HL-60 (cell line): ENCODE measurements around the gene CTSH.

Experiments used
- DNase-seq, 2 experiments: peaks; one replicate each; pipeline ENCODE4 v3.0.0-alpha.2; 2010 to 2020; ENCODE audit warnings: low read depth in 1 of 2, low spot score in 1 of 2
- H3K27ac ChIP-seq: fragments of 250-450 bp; sonication (Bioruptor Pico); replicated peaks from 2 replicates; pipeline ENCODE4 v1.5.1; 2020; ENCODE audit warnings: mild to moderate bottlenecking, moderate library complexity
- H3K27me3 ChIP-seq: fragments of 250-450 bp; sonication (Bioruptor Pico); 2 replicates; pipeline ENCODE4 v1.5.1; 2021; ENCODE audit warnings: mild to moderate bottlenecking, moderate library complexity; ENCODE audit not compliant: insufficient read depth, poor library complexity, severe bottlenecking
- H3K4me3 ChIP-seq: replicated peaks from 2 replicates; pipeline ENCODE4 v1.5.1; 2011; ENCODE audit warnings: mild to moderate bottlenecking, control low read depth, low read length; ENCODE audit not compliant: insufficient read depth
- GABPA ChIP-seq: IDR thresholded peaks from 2 replicates; pipeline ENCODE4 v1.6.1; 2012; ENCODE audit warnings: low read depth
- POLR2AphosphoS5 ChIP-seq: IDR thresholded peaks from 2 replicates; pipeline ENCODE4 v1.6.1; 2012; ENCODE audit warnings: low read depth
- SPI1 ChIP-seq: IDR thresholded peaks from 2 replicates; pipeline ENCODE4 v1.6.1; 2012; ENCODE audit warnings: low read depth, mild to moderate bottlenecking, borderline replicate concordance
- TF ChIP-seq, protein P1 (sequence below): IDR thresholded peaks from 2 replicates; pipeline ENCODE4 v1.6.1; 2012; ENCODE audit warnings: low read depth; ENCODE audit not compliant: insufficient replicate concordance
- TF ChIP-seq, protein P2 (sequence below): IDR thresholded peaks from one replicate; pipeline ENCODE4 v1.5.1; 2011; ENCODE audit warnings: low read length, control low read depth, inconsistent platforms; ENCODE audit not compliant: insufficient read depth

Gene CTSH

DNA sequence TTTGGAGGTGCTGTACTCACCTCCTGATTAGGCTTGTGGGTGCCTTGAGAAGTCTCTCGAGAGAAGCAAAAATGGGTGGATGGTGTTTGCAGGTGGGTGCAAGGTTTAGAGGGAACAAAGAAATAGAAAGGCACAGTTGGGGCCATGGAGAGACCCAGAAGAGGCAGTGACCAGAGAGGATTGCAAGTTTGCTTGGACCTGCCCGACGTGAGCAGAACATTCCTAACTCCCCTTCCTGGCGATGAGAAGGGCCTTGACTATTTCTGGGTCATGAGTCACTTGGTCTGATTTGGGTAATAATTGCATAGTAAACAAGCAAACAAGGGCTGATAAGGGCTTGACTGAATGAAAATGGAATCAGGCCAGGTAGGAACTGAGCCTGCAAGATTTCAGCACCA lies 7.0 kb upstream of the CTSH start:
- no peak for DNase-seq
- TF ChIP-seq GABPA (no peak), SPI1 (no peak), POLR2AphosphoS5 (no peak)
- TF ChIP-seq, protein P1, sequence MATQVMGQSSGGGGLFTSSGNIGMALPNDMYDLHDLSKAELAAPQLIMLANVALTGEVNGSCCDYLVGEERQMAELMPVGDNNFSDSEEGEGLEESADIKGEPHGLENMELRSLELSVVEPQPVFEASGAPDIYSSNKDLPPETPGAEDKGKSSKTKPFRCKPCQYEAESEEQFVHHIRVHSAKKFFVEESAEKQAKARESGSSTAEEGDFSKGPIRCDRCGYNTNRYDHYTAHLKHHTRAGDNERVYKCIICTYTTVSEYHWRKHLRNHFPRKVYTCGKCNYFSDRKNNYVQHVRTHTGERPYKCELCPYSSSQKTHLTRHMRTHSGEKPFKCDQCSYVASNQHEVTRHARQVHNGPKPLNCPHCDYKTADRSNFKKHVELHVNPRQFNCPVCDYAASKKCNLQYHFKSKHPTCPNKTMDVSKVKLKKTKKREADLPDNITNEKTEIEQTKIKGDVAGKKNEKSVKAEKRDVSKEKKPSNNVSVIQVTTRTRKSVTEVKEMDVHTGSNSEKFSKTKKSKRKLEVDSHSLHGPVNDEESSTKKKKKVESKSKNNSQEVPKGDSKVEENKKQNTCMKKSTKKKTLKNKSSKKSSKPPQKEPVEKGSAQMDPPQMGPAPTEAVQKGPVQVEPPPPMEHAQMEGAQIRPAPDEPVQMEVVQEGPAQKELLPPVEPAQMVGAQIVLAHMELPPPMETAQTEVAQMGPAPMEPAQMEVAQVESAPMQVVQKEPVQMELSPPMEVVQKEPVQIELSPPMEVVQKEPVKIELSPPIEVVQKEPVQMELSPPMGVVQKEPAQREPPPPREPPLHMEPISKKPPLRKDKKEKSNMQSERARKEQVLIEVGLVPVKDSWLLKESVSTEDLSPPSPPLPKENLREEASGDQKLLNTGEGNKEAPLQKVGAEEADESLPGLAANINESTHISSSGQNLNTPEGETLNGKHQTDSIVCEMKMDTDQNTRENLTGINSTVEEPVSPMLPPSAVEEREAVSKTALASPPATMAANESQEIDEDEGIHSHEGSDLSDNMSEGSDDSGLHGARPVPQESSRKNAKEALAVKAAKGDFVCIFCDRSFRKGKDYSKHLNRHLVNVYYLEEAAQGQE: no peak
- TF ChIP-seq, protein P2, sequence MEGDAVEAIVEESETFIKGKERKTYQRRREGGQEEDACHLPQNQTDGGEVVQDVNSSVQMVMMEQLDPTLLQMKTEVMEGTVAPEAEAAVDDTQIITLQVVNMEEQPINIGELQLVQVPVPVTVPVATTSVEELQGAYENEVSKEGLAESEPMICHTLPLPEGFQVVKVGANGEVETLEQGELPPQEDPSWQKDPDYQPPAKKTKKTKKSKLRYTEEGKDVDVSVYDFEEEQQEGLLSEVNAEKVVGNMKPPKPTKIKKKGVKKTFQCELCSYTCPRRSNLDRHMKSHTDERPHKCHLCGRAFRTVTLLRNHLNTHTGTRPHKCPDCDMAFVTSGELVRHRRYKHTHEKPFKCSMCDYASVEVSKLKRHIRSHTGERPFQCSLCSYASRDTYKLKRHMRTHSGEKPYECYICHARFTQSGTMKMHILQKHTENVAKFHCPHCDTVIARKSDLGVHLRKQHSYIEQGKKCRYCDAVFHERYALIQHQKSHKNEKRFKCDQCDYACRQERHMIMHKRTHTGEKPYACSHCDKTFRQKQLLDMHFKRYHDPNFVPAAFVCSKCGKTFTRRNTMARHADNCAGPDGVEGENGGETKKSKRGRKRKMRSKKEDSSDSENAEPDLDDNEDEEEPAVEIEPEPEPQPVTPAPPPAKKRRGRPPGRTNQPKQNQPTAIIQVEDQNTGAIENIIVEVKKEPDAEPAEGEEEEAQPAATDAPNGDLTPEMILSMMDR: no peak
- H3K4me3 ChIP-seq: no peak overlapping the region
- H3K27me3 ChIP-seq: no peaks in the 10 kb centered on the region
- no peak overlapping the region for H3K27ac ChIP-seq

DNA sequence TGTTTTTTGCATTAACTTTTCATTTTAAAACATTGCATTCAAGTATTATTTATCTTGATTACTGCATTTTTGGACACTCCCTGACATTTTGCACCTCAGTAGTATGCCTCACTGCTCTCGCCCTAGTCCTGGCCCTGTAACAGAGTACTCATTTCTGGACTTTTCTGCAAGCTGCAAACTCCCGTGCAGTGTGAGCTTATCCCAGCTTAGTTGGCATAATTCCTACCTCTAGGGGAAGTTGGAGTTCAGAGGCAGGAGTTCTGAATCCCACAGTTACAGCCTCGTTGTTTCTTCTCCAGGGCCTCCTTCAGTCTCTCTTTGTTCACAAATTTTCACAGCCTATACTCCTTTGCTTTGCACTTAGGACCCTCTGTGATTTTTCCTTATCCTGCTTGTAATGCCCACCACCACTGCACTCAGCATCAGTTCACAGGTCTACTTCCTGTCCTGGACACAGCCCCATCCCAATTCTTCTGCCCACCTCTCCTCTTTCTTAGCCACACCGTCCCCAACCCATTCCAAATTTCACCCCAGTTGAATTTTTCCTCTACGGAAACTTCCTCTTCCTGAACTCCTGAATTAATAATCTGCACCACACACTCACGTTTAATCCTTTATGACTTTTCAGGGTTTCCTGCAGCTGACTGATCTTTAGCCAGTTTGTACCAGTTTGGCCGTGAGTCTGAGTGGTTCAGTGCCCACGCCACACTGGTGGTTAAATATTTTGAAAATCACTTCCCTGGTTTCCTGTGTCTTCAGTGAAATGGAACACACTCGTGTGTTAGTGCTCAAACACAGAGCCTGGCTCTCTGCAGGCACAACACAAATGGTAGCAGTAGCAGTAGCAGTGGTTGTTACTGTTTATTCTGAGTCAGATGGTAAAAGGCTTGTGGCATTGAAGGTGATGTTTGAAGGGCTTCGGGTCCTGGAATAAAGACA lies 6.3 kb upstream of the CTSH start:
- DNase-seq: no peak
- H3K4me3 ChIP-seq: no peak overlapping the region
- no peak for TF ChIP-seq POLR2AphosphoS5
- TF ChIP-seq, protein P1: no peak
- TF ChIP-seq, protein P2: no peak
- TF ChIP-seq SPI1: no peak
- no peak for TF ChIP-seq GABPA
- no peak overlapping the region for H3K27ac ChIP-seq
- peaks cover 4% of the 10 kb centered on the region for H3K27me3 ChIP-seq

DNA sequence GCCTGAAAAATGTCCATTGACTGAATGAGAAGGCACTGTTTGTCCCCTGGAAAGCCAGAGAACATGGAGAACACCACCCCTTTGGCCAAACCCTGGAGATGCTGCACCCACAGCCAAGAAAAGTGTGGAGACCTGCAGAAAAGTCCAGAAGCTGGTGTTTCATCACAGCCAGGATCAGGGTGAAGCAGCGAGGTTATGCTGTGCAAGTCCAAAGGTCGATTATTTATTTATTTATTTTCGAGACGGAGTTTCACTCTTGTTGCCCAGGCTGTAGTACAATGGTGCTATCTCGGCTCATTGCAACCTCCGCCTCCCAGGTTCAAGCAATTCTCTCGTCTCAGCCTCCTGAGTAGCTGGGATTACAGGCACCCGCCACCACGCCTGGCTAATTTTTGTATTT lies 5.5 kb upstream of the CTSH start:
- TF ChIP-seq SPI1 (no peak), GABPA (no peak), POLR2AphosphoS5 (no peak)
- no peak for DNase-seq

DNA sequence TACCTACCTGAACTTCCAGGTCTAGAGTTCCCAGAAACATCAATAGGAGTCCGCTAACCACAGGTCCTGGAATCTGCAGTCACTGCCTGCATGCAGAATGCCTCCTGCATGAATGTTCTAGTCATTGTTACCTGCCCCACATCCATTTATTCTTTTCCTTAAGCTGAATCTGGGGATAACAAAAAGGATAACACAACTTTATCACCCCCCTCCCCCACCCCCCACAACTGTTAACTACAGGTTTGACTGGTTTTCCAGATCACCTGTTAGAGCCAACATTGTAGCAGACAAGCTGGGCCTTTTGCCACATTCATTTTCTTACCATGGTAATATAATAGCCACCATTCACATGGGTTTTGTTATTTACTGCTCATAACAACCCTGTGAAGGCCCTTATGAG lies 4.6 kb upstream of the CTSH start:
- Histone ChIP-seq H3K27ac (no peak overlapping the region), H3K27me3 (peaks cover 8% of the 10 kb centered on the region), H3K4me3 (no peak overlapping the region)
- no peak for DNase-seq
- TF ChIP-seq POLR2AphosphoS5 (no peak), GABPA (no peak), SPI1 (no peak)
- TF ChIP-seq, protein P2: no peak
- TF ChIP-seq, protein P1: no peak

More for the DNA sequence above, 5.5 kb upstream of the CTSH start:
- H3K4me3 ChIP-seq: no peak overlapping the region
- H3K27ac ChIP-seq: no peak overlapping the region
- H3K27me3 ChIP-seq: peaks cover 4% of the 10 kb centered on the region
